ENCODE results near the gene SLC44A1.

The SLC44A1 gene

DNA sequence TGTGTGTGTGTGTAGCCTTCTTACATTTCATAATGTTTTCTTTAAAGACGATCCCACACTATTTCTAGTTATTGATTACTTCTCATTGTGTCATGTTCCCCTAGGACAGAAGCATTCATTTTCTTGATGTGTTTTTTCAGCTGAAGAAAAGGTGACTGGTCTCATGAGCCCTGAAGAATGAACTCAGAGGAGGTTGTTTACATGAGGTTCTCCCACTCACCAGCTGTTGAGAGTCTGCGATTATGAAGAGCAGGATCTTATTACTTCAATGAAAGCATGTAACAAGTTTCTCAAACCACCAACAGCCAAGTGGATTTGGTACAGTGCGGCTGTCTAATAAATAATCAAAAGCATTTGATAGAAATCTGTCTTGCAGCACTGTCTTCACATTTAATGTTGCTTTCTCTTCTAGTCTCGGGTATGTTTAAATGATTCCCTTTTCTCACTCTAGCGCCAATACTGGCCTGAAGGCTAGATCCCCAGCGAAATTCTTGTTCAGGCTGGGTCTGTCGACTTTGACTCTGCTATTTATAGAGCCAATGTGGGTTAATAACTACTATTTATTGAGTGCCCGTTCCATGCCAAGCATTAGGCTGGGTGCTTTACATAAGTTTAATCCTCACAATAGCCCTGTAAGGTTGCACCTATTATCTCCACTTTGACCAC is 193.8 kb downstream of the SLC44A1 start:
- no peak for DNase-seq

GRCh38 chr9:105439428-105439827 is 195.0 kb downstream of the SLC44A1 start:
- DNase-seq: no peak

- DNase-seq: no peak
Measured at GRCh38 chr9:105441616-105442160, 197.2 kb downstream of the SLC44A1 start.

- no peak for DNase-seq
Measured at GRCh38 chr9:105443121-105443520, 198.7 kb downstream of the SLC44A1 start.

DNA sequence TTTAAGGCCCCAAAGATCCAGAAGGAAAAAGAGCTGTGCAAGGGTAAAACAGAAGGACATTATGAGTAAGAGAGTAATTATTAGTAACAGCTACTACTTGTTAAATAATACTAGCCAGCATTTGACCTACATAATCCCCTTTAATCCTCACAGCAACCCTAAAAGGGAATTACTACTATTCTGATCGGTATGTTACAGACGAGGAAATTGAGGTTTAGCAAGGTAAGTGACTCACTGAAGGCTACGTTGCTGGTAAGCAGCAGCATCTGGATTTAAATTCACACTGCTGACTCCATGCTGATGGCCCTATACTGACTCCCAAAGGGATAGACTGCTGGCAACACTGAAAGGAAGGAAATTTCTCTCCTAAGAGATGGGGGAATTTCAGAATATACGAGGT is 199.7 kb downstream of the SLC44A1 start:
- DNase-seq: no peak

GRCh38 chr9:105445203-105445881 is 200.9 kb downstream of the SLC44A1 start:
- no peak for DNase-seq

DNA sequence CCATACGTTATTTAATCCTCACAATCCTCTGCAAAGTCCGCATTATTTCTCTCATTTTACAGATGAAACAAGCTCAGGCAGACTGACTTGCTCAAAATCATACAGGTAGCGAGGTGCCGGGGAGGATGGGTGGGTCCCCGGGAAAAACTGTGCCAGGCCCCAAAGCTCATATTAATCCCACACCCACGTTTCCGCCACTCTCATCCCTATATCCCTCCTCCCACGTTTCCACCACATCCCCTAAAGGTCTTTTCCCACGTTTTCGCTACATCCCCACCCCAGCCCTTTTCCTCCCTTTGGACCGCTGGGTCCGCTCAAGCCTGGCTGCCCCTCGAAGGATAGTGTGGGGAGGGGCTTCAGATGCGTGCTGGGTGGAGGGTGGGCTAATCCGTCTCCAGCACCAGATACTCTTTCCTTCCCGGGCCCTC is 202.9 kb downstream of the SLC44A1 start:
- no peak for DNase-seq

GRCh38 chr9:105447814-105448812 is 203.7 kb downstream of the SLC44A1 start, which contains the start of gene FSD1L:
Gene FSD1L (plus strand): TSS chr9:105448034. CDS start chr9:105448221, 187 bp downstream.
- DNase-seq: peak; percentile 87

DNA sequence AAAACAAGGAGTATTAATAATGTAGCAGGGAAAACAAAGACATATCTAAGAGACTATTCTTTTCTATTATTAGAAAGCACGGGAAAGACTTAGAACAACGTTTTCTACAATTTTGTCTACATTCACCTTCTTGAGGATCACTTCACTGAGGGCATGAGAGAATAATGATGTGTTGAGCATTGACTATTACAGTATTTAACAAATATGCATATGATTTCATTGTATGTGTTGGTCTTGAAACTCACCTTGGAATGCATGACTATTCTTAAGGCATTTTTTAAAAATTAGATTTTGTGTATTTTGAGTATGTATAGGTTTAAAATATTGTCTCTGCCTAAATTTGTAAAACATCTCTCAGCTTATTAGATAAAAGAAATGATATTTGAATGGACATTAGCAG is 204.6 kb downstream of the SLC44A1 start:
- DNase-seq: no peak

- no peak for DNase-seq
Measured at GRCh38 chr9:105452185-105452584, 207.7 kb downstream of the SLC44A1 start.

GRCh38 chr9:105455836-105456475 is 211.5 kb downstream of the SLC44A1 start:
- no peak for DNase-seq

- no peak for DNase-seq
Measured at GRCh38 chr9:105457560-105458294, 213.3 kb downstream of the SLC44A1 start.

GRCh38 chr9:105458404-105458803 is 214.0 kb downstream of the SLC44A1 start:
- DNase-seq: no peak

GRCh38 chr9:105459336-105459735 is 214.9 kb downstream of the SLC44A1 start:
- DNase-seq: no peak

DNA sequence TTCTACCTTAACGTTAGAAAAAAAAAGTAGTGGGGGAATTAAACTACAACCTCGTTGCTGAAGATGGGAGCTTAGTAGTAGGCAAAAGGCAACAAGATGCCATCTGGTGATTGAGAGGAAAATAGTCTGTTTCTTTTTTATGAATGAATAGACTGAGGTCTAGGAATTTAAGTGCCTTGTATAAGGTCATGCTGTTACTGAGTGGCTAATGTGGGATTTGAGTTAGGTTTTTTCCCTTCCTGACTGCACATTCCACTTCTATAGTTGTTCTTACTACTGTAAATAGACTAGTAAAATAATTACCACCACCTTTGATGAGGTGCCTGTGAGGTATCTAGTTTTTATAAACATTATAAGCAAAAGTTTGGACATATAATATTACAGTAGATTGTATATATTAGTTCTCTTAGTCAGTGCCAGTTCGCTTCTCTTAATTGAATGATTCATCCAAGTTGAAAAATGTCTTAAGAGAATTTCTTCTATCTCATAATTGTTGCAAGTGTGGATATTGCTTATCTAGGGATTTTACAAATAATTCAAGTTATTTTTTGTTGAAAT is 222.5 kb downstream of the SLC44A1 start:
- no peak for DNase-seq

- no peak for DNase-seq
Measured at GRCh38 chr9:105468875-105469274, 224.4 kb downstream of the SLC44A1 start.

DNA sequence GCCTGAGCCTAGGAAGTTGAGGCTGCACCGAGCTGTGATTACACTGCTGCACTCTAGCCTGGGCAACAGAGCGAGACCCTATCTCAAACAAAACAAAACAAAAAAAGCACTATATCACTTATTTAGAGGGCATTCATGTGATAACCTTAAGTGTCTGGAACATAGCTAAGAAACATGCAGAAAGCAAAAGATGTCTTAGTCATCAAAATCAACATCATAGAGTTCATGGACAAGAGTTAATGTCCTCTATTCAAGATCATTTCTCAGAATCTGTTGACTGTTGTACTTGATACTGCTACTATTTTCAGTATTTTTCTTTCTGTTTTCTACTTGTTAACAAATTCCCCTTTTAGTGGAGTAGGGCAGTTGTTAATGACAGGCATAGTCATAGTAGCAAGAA is 228.8 kb downstream of the SLC44A1 start:
- no peak for DNase-seq

GRCh38 chr9:105475302-105475701 is 230.9 kb downstream of the SLC44A1 start:
- DNase-seq: no peak

DNA sequence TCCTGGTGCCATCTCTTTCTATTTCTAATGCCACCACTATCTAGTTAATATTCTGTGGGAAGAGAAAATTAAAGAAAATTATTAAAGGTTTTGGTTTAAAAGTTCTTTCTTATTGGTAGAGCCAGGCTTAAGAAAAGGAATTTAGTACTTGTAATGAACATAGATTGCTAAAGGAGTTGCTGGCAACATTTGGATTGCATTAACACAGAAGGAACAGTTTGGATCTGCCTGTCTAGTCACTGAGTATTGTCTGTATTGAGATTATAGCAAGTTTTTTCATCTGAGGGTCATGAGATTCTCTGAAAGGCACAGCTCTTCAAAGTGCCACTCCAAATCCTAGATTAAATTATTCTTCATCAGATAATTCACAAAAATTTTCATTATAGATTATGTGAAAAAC is 235.4 kb downstream of the SLC44A1 start:
- no peak for DNase-seq

GRCh38 chr9:105483618-105484017 is 239.2 kb downstream of the SLC44A1 start:
- DNase-seq: no peak

DNA sequence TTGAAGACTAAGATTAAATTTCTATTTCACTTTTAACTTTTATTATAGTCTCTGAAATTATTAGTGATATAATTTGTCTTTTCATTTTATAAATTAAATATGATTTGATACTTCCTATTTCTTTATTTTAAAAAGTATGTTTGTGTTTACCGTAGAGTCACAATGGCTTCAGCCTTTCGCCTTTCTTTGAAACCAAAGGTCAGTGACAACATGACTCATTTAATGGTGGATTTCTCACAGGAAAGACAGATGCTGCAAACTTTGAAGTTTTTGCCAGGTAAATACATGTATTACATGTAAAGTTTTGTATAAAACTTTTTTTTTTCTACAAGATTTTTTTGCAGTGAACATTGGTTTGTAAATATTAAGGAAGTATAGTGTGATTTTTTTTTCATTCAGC is 239.8 kb downstream of the SLC44A1 start:
- DNase-seq: no peak
